B cell (primary cell): ENCODE data around the gene TSPAN9. TPM values are rescaled to one million over a fixed set of nuclear protein-coding genes. Genes with fewer than 3 reads are reported as not detected.

Experiments used
- ATAC-seq: fragments of 200-7000 bp; cut with Tn5 transposase; one replicate; pipeline ENCODE4 v1.10.0; 2021; ENCODE audit warnings: low read depth, mild to moderate bottlenecking, moderate number of reproducible peaks, moderate library complexity
- CTCF ChIA-PET: fragments of 350-600 bp; sonication (Branson Sonifier 250); formaldehyde crosslinking; loops from one replicate; lab custom pipeline; 2021; ENCODE audit warnings: antibody characterized with exemption, inconsistent platforms; lab: Charles Lee
- POLR2A ChIA-PET: fragments of 350-600 bp; sonication (Branson Sonifier 250); formaldehyde crosslinking; loops from one replicate; lab custom pipeline; 2021; ENCODE audit warnings: antibody characterized with exemption; lab: Charles Lee
- DNase-seq: peaks from one replicate; pipeline ENCODE4 v3.0.0; 2013
- H2AFZ ChIP-seq: 2 replicates; pipeline ENCODE4 v1.6.1; 2012; ENCODE audit warnings: mild to moderate bottlenecking, low read depth, low read length; ENCODE audit not compliant: insufficient read depth, poor library complexity, severe bottlenecking
- H3K27ac ChIP-seq, 2 donors: 1 replicate in 1 of 2; 2 replicates in 1 of 2; pipeline ENCODE4 v1.5.1; 2012 to 2013; ENCODE audit warnings: low read length in 2 of 2, mild to moderate bottlenecking in 2 of 2, moderate library complexity in 1 of 2
- H3K27me3 ChIP-seq, 4 experiments: fragments of 200-600 bp in 1 of 4; sonication (generic) in 1 of 4; replicated peaks in 1 of 4; 1 replicate in 2 of 4; 2 replicates in 2 of 4; pipeline versions ENCODE4 v1.6.1 to v1.7.0; 2013 to 2016; ENCODE audit warnings: low read length in 3 of 4, mild to moderate bottlenecking in 2 of 4, mixed read lengths in 1 of 4, moderate library complexity in 1 of 4; ENCODE audit not compliant: insufficient read depth in 4 of 4, control insufficient read depth in 3 of 4; ENCODE audit errors: control extremely low read depth in 1 of 4
- H3K36me3 ChIP-seq, 2 experiments: replicated peaks in 1 of 2; 1 replicate in 1 of 2; 2 replicates in 1 of 2; pipeline versions ENCODE4 v1.6.1 to v1.7.1; 2013; ENCODE audit warnings: low read length in 1 of 2; ENCODE audit not compliant: insufficient read depth in 2 of 2, control insufficient read depth in 1 of 2; ENCODE audit errors: control extremely low read depth in 1 of 2, extremely low read depth in 1 of 2
- H3K4me1 ChIP-seq, 2 donors: fragments of 200-600 bp in 1 of 2; sonication (generic) in 1 of 2; 1 replicate in 1 of 2; 2 replicates in 1 of 2; pipeline versions ENCODE4 v1.5.1 to v1.6.1; 2013 to 2017; ENCODE audit warnings: low read length in 2 of 2; ENCODE audit not compliant: control insufficient read depth in 2 of 2, insufficient read depth in 2 of 2
- H3K4me2 ChIP-seq: replicated peaks from 2 replicates; pipeline ENCODE3; 2012; ENCODE audit warnings: mild to moderate bottlenecking, low read depth, low read length; ENCODE audit not compliant: poor library complexity, severe bottlenecking
- H3K4me3 ChIP-seq, 5 experiments: fragments of 200-600 bp in 1 of 5; sonication (generic) in 1 of 5; 1 replicate in 3 of 5; 2 replicates in 2 of 5; pipeline versions ENCODE4 v1.5.1 to v1.7.0; 2011 to 2016; ENCODE audit warnings: low read length in 4 of 5, mild to moderate bottlenecking in 4 of 5, low read depth in 2 of 5, control low read depth in 1 of 5, moderate library complexity in 1 of 5; ENCODE audit not compliant: insufficient read depth in 1 of 5; ENCODE audit errors: control extremely low read depth in 1 of 5, extremely low read depth in 1 of 5
- H3K79me2 ChIP-seq: fragments of 200-600 bp; sonication (generic); one replicate; pipeline ENCODE4 v1.6.0; 2016; ENCODE audit warnings: low read length; ENCODE audit not compliant: control insufficient read depth, insufficient read depth
- H3K9ac ChIP-seq: fragments of 200-600 bp; sonication (generic); 2 replicates; pipeline ENCODE4 v1.6.1; 2017; ENCODE audit warnings: mild to moderate bottlenecking, low read length, moderate library complexity
- H3K9me3 ChIP-seq, 3 donors: one replicate each; pipeline versions ENCODE4 v1.6.1 to v1.7.1; 2013; ENCODE audit warnings: low read length in 2 of 3; ENCODE audit not compliant: control insufficient read depth in 2 of 3, insufficient read depth in 1 of 3; ENCODE audit errors: control extremely low read depth in 1 of 3
- H4K20me1 ChIP-seq: 2 replicates; pipeline ENCODE4 v1.6.0; 2012; ENCODE audit warnings: mild to moderate bottlenecking, low read length; ENCODE audit not compliant: insufficient read depth, control insufficient read depth, poor library complexity, severe bottlenecking
- H3K27ac Mint-ChIP-seq: one replicate; pipeline ENCODE4 v1.8.0; 2021; ENCODE audit warnings: mixed read lengths
- H3K27me3 Mint-ChIP-seq: one replicate; pipeline ENCODE4 v1.8.0; 2021; ENCODE audit warnings: mixed read lengths
- H3K4me1 Mint-ChIP-seq: one replicate; pipeline ENCODE4 v1.8.0; 2021; ENCODE audit warnings: mixed read lengths
- H3K4me3 Mint-ChIP-seq: one replicate; pipeline ENCODE4 v1.8.0; 2021; ENCODE audit warnings: mixed read lengths
- H3K9me3 Mint-ChIP-seq: one replicate; pipeline ENCODE4 v1.8.0; 2022; ENCODE audit warnings: mixed read lengths; ENCODE audit not compliant: insufficient read depth
- EZH2 ChIP-seq: IDR thresholded peaks from 2 replicates; pipeline ENCODE4 v1.6.1; 2012; ENCODE audit warnings: borderline replicate concordance, low read depth, mild to moderate bottlenecking, moderate library complexity, low read length; ENCODE audit not compliant: insufficient read depth, poor library complexity, severe bottlenecking
- WGBS: methylation state at CpG from one replicate; pipeline ENCODE4 v1.1.5; 2013; ENCODE audit warnings: missing lambda C conversion rate; ENCODE audit not compliant: insufficient coverage; 5-methylcytosine and 5-hydroxymethylcytosine counted together
- intact Hi-C: fragments of 100-400 bp; cut with micrococcal nuclease; formaldehyde crosslinking; loops from one replicate; pipeline ENCODE4 v1.10.0; 2022
- polyA plus RNA-seq: library from polyadenylated mRNA; depleted of rRNA; stranded (reverse); fragments of >200 nt; gene quantifications from 2 replicates; pipeline ENCODE4 v1.2.3, GENCODE V29; 2012
- total RNA-seq, 2 donors: library from RNA; stranded (reverse); fragments of 120-200 nt in 1 of 2; gene quantifications; 1 replicate in 1 of 2; 2 replicates in 1 of 2; pipeline versions ENCODE4 v1.2.3 to v1.2.4, GENCODE V29; 2013 to 2022
- TF ChIP-seq, protein P1 (sequence below): fragments of 200-600 bp; IDR thresholded peaks from one replicate; pipeline ENCODE4 v1.8.0; 2022; ENCODE audit warnings: antibody characterized with exemption, mild to moderate bottlenecking

The TSPAN9 gene
- total and polyA plus RNA-seq, 2 donors (not counting 1 experiment from before 2014, with no cell fraction given): 0.15 to 0.37 TPM

DNA sequence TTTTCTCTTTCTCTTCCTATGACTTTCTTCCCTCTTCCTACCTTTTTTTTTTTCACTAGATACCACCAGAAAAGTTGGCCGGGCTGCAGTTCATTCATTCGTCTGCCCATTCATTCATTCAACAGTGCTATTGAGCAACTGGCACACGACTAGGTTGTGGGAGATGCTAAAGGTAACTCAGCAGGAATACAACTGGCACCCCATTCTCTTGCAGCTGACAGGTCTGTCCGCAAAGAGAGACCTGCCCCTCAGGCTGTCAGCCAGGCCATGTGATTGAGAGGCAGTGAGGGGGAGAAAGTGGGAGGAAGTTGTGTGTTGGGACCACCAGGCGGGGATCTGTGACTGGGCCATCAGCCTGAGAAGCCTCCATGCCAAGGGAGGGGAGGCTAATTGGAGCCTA is 105.2 kb downstream of the TSPAN9 start:
- H3K4me3 Mint-ChIP-seq: no peak overlapping the region
- Histone ChIP-seq H3K4me3 (no peak overlapping the region), H3K9ac (no peak overlapping the region), H3K36me3 (no peaks in the 10 kb centered on the region), H3K9me3 (peaks cover 0 to 5% (median 0%) of the 10 kb centered on the region in 3 donors), H3K4me2 (no peak overlapping the region), H3K79me2 (no peaks in the 10 kb centered on the region), H3K27ac (no peak overlapping the region), H3K27me3 (peaks cover 0 to 7% (median 2%) of the 10 kb centered on the region in 4 experiments), H4K20me1 (no peaks in the 10 kb centered on the region), H3K4me1 (peaks cover 37 to 38% of the 10 kb centered on the region in 2 donors), H2AFZ (no peak overlapping the region)
- POLR2A ChIA-PET: no interaction called here
- H3K27ac Mint-ChIP-seq: no peak overlapping the region
- H3K27me3 Mint-ChIP-seq: peaks cover 42% of the 10 kb centered on the region
- ATAC-seq (no peak), DNase-seq (no peak)
- H3K4me1 Mint-ChIP-seq: peaks cover 36% of the 10 kb centered on the region
- 43% methylated on average over 3 of the region's 5 CpGs for WGBS
- no peaks in the 10 kb centered on the region for H3K9me3 Mint-ChIP-seq
- CTCF ChIA-PET: no interaction called here
- TF ChIP-seq, protein P1, sequence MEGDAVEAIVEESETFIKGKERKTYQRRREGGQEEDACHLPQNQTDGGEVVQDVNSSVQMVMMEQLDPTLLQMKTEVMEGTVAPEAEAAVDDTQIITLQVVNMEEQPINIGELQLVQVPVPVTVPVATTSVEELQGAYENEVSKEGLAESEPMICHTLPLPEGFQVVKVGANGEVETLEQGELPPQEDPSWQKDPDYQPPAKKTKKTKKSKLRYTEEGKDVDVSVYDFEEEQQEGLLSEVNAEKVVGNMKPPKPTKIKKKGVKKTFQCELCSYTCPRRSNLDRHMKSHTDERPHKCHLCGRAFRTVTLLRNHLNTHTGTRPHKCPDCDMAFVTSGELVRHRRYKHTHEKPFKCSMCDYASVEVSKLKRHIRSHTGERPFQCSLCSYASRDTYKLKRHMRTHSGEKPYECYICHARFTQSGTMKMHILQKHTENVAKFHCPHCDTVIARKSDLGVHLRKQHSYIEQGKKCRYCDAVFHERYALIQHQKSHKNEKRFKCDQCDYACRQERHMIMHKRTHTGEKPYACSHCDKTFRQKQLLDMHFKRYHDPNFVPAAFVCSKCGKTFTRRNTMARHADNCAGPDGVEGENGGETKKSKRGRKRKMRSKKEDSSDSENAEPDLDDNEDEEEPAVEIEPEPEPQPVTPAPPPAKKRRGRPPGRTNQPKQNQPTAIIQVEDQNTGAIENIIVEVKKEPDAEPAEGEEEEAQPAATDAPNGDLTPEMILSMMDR: no peak
- TF ChIP-seq EZH2: no peak
- intact Hi-C loops: no loop called here

DNA sequence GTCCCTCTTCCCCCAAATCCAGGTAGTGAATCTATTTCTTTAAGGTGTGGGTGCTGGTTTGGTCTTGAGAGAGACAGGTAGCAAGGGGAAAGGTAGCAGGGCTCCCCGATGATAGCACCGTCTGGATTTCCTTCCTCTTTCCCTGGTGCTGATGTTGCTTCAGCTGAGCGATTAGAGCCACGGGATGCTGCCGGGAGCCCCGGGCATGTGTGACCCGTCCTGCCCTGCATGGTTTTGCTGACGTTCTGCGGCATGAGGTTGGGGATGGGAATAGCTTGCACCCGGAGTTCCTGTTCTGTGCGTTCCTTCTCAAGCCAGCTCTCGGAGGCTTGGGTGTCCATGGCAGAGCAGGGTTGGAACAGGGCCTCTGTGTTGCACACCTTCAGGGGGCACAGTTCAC is 107.3 kb downstream of the TSPAN9 start:
- Histone ChIP-seq H3K9me3 (no peaks in the 10 kb centered on the region), H4K20me1 (no peaks in the 10 kb centered on the region), H3K4me1 (peaks cover 18% of the 10 kb centered on the region in 2 donors), H3K4me3 (no peak overlapping the region), H3K27me3 (peaks cover 0 to 2% (median 0%) of the 10 kb centered on the region in 4 experiments), H3K27ac (no peak overlapping the region), H3K9ac (no peak overlapping the region), H3K36me3 (no peaks in the 10 kb centered on the region), H3K79me2 (no peaks in the 10 kb centered on the region), H3K4me2 (no peak overlapping the region), H2AFZ (no peak overlapping the region)
- DNase-seq: no peak
- no peak overlapping the region for H3K4me3 Mint-ChIP-seq
- H3K4me1 Mint-ChIP-seq: peaks cover 19% of the 10 kb centered on the region
- ATAC-seq: no peak
- WGBS: 76% methylated on average over 12 of the region's 12 CpGs
- TF ChIP-seq, protein P1: no peak
- TF ChIP-seq EZH2: no peak
- ChIA-PET POLR2A (no interaction called here), CTCF (no interaction called here)
- peaks cover 37% of the 10 kb centered on the region for H3K27me3 Mint-ChIP-seq
- intact Hi-C loops: no loop called here
- no peak overlapping the region for H3K27ac Mint-ChIP-seq
- H3K9me3 Mint-ChIP-seq: no peaks in the 10 kb centered on the region
